ACC112 (cell line): ENCODE measurements around the gene SAMD9.

Experiments
- H2AFZ ChIP-seq: fragments of 200-600 bp; sonication (generic); one replicate; pipeline ENCODE4 v1.6.0; 2017; ENCODE audit warnings: antibody characterized with exemption, low read length; ENCODE audit not compliant: unreplicated experiment
- H3K27ac ChIP-seq: fragments of 200-600 bp; sonication (generic); 2 replicates; pipeline ENCODE4 v1.5.1; 2014; ENCODE audit warnings: low read depth, mild to moderate bottlenecking, antibody characterized with exemption, low read length, moderate library complexity
- H3K27me3 ChIP-seq: fragments of 200-600 bp; sonication (generic); 2 replicates; pipeline ENCODE4 v1.6.1; 2014; ENCODE audit warnings: mild to moderate bottlenecking, antibody characterized with exemption, low read length, moderate library complexity, mixed read lengths; ENCODE audit not compliant: insufficient read depth
- H3K36me3 ChIP-seq: fragments of 200-600 bp; sonication (generic); 2 replicates; pipeline ENCODE4 v1.6.1; 2016; ENCODE audit warnings: mild to moderate bottlenecking, antibody characterized with exemption, low read length, moderate library complexity, mixed read lengths; ENCODE audit not compliant: insufficient read depth
- H3K4me1 ChIP-seq: fragments of 200-600 bp; sonication (generic); one replicate; pipeline ENCODE4 v1.6.1; 2016; ENCODE audit warnings: low read length, mixed read lengths; ENCODE audit not compliant: insufficient read depth, unreplicated experiment, control insufficient read depth
- H3K4me3 ChIP-seq: fragments of 200-600 bp; sonication (generic); 2 replicates; pipeline ENCODE4 v1.5.1; 2014; ENCODE audit warnings: mild to moderate bottlenecking, low read depth, low read length
- H3K79me2 ChIP-seq: fragments of 200-600 bp; sonication (generic); one replicate; pipeline ENCODE4 v1.6.0; 2016; ENCODE audit warnings: low read length; ENCODE audit not compliant: control insufficient read depth, unreplicated experiment, insufficient read depth

Gene SAMD9

DNA sequence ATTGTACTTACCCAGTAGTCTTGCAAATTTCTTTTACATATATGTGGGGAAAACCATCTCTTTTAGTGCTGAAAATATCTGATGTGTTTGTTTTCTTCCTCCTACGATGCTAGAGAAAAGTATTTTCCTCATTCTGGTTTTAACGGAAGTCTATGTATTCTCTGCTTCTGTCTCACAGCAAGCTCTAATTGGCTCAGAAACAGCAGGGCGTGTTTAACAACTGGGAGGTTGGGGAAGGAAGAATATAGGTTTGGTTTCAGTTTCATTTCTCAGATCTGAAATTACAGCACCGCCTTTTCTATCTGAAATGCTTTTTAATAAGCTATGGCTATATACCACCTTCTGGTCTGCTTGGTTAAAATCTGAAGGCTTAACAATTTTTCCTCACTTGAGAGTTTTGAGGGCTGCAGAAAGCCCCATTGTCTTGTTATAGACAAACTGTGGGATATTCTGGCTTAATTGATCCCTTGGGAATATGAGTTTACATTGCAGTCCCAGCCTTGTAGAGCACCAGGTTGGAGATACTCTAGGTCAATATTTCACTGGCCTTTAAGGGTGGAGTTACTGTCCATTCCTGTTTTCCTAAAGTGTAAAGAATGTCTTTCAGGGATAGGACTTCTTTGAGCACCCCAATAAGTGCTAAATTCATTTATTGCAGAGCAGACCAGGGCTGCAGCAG, at the start of gene SAMD9:
Gene SAMD9, minus strand, starts transcription at position 128 of the 679 bp plus-strand sequence. CDS start 11,882 bp downstream, outside the sequence.
- Histone ChIP-seq H3K27ac (peak within 1 kb of the TSS; percentile 87), H3K79me2 (peaks cover 40% of the 10 kb centered on the region), H3K4me3 (peak within 1 kb of the TSS; percentile 83), H3K36me3 (peaks cover 17% of the 10 kb centered on the region), H3K4me1 (peaks cover 10% of the 10 kb centered on the region), H2AFZ (peak within 1 kb of the TSS; percentile 97), H3K27me3 (no peaks in the 10 kb centered on the region)

DNA sequence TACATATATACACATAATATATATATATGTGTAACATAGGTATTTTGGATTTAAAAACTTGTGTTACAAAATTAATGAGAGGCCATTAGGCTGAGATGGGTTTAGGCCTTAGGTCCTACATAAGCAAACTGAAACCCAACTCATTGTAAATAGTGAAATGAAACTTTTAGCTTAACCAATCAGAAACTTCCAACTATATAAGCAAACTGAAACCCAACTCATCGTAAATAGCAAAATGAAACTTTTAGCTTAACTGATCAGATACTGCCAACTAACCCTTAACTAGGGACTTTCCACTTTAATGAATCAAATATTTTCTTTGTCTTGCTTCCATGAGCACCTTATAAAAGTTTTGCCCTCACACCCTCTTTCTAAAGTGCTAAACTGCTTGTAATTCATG, 47.7 kb upstream of the SAMD9 start:
- no peaks in the 10 kb centered on the region for H3K27me3 ChIP-seq
- H2AFZ ChIP-seq, result peak overlapping the region; percentile 85
- no peaks in the 10 kb centered on the region for H3K79me2 ChIP-seq
- no peaks in the 10 kb centered on the region for H3K36me3 ChIP-seq
- H3K27ac ChIP-seq, result peak overlapping the region; percentile 54
- peak overlapping the region; percentile 40; the same call in 1 of the 2 replicates for H3K4me3 ChIP-seq
- H3K4me1 ChIP-seq, result peaks cover 3% of the 10 kb centered on the region

DNA sequence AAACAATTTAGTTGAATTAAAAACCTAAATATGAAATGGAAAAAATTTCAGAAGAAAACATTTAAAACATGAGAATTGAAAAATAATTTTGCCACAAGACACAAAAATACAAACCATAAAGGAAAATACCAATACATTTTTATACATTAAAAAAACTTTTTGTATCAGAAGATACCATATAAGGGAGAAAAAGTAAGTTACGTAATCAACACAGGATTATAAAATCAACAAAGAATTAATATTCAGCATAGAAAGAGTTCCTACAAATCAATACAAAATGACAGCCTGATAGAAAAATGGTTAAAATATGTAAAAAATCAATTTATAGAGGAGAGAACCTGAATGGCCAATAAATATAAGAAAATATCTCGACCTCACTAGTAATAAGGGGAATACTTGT, 47.0 kb upstream of the SAMD9 start:
- Histone ChIP-seq H3K36me3 (no peaks in the 10 kb centered on the region), H2AFZ (peak overlapping the region; percentile 36), H3K4me3 (no peak overlapping the region)

DNA sequence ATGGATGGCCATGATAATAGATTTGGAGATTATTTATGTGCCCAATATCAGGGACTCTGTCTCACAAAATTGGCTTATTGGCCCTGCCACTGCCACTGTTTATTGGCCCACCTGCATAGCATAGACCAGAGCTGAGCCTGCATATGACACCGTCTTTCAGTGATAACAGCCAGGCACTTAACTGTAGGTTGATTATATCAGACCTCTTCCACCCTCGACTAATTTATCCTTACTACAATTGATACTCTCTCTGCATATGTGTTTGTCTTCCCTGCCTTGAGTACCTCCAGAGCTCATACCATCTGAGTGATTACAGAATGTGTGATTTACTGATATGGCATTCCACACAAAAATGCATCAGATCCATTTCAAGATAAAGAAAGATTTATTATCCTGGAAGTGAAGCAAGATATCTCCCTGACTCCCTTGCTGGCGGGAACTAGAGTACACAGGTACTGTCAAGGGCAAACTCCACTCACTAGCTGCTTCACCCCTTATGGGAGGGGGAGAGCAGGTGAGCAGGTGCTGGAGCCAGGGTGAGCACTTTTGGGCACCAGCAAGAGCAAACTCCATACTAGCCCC, 43.5 kb upstream of the SAMD9 start:
- Histone ChIP-seq H3K79me2 (no peaks in the 10 kb centered on the region), H3K4me3 (no peak overlapping the region), H3K27me3 (no peaks in the 10 kb centered on the region), H3K36me3 (0 out of 2 replicates have a peak, but pooled peaks cover 4% of the 10 kb centered on the region), H3K4me1 (peaks cover 3% of the 10 kb centered on the region), H3K27ac (no peak overlapping the region), H2AFZ (no peak overlapping the region)

More for the DNA sequence above, 47.0 kb upstream of the SAMD9 start:
- Histone ChIP-seq H3K27me3 (no peaks in the 10 kb centered on the region), H3K27ac (peak overlapping the region; percentile 54; the same call in 1 of the 2 replicates), H3K4me1 (peaks cover 3% of the 10 kb centered on the region), H3K79me2 (no peaks in the 10 kb centered on the region)

DNA sequence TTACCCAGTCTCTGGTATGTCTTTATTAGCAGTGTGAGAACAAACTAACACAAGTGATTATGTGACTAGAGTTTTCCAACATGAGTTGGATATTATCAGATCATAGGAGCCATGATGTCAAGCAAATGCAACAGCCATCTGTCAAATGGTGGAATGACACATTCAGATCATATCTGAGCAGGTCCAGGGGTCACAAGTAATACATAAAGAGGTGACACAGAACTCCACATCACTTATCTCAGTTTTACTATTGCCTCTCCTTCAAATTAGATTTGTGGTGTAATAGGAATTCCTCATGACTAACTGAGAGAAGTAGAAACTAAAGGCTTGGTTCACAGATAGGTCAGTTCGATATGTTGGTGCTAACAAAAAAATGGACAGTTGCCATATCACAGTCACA, 42.6 kb upstream of the SAMD9 start:
- H3K4me3 ChIP-seq, result no peak overlapping the region
- H3K27me3 ChIP-seq, result no peaks in the 10 kb centered on the region
- H3K27ac ChIP-seq, result no peak overlapping the region
- 0 out of 2 replicates have a peak, but pooled peaks cover 4% of the 10 kb centered on the region for H3K36me3 ChIP-seq
- no peaks in the 10 kb centered on the region for H3K4me1 ChIP-seq
- no peak overlapping the region for H2AFZ ChIP-seq
- no peaks in the 10 kb centered on the region for H3K79me2 ChIP-seq

DNA sequence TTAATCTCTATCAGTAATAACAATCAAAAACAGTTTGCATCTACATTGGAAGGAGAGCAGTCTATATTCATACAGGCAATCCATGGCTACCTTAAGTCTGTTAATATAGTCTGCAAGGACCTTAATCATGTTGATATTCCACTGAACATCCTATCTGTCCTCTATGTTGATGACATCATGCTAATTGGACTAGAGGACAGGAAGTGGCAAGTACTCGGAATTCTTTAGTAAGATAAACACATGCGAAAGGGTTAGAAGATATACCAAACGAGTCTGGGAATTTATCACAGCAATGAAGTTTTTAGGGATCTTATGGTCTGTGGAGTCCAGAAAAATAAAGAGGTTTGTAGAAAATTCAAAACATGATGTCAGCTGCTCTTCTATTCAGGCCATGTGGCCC, 41.7 kb upstream of the SAMD9 start:
- Histone ChIP-seq H3K4me3 (no peak overlapping the region), H2AFZ (no peak overlapping the region), H3K27me3 (no peaks in the 10 kb centered on the region), H3K27ac (no peak overlapping the region), H3K36me3 (0 out of 2 replicates have a peak, but pooled peaks cover 4% of the 10 kb centered on the region), H3K4me1 (no peaks in the 10 kb centered on the region), H3K79me2 (no peaks in the 10 kb centered on the region)

DNA sequence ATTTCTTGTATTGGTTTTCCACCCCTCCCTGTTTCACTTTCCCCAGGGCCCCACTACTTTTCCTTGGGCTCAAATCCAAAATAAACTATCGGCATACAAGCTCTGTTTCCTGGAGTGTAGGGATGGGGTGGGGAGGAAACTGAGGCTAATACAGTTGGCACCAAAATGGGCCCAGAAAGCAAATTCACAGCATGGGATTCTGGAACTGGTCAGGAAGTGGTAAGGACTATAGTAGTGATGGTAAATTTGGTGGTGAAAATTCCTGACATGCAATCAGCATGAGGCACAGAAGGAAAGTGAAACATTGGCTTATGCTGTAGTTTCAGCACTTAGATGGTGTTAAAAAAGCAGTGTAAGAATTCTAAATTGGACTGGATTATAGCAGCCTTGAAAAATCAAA, 39.1 kb upstream of the SAMD9 start:
- peak overlapping the region; percentile 45; the same call in 1 of the 2 replicates for H3K4me3 ChIP-seq
- no peaks in the 10 kb centered on the region for H3K27me3 ChIP-seq
- H2AFZ ChIP-seq, result peak overlapping the region; percentile 60
- H3K36me3 ChIP-seq, result 0 out of 2 replicates have a peak, but pooled peaks cover 4% of the 10 kb centered on the region
- peak overlapping the region; percentile 37 for H3K27ac ChIP-seq
- H3K79me2 ChIP-seq, result no peaks in the 10 kb centered on the region
- H3K4me1 ChIP-seq, result no peaks in the 10 kb centered on the region

DNA sequence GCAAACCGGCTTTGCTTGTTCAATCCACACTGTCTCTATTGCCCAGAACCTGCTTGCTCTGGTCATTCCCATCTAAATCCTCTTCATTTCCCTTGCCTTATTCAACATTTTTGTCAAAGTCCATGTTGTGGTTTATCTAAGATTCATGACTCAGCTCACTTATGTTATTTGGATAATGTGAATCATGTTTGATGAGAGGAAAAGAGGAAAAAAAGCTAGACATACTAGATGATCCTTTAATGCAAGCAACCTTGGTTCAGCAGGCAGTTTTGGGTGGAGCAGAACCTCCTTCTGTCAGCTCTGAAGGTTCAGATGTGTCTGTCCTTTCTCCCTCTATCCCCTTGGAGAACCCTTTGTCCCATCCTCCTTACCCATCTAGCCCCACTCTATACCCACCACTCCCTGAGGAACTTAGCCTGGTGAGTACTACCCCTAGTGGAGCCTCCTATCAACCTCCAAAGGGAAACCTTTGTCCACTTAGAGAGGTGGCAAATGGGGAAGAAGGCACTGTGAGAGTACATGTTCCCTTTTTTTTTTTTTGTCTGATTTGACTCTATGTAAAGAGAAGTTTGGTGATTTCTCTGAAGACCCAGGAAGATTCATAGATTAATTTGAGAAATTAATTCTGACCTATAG, 32.5 kb upstream of the SAMD9 start:
- H3K36me3 ChIP-seq, result no peaks in the 10 kb centered on the region; the same call in 1 of the 2 replicates
- no peak overlapping the region for H3K4me3 ChIP-seq
- H3K27ac ChIP-seq, result peak overlapping the region; percentile 30; the same call in 1 of the 2 replicates
- peaks cover 32% of the 10 kb centered on the region for H3K79me2 ChIP-seq
- H3K27me3 ChIP-seq, result no peaks in the 10 kb centered on the region
- H2AFZ ChIP-seq, result peak overlapping the region; percentile 20
- H3K4me1 ChIP-seq, result peaks cover 24% of the 10 kb centered on the region

DNA sequence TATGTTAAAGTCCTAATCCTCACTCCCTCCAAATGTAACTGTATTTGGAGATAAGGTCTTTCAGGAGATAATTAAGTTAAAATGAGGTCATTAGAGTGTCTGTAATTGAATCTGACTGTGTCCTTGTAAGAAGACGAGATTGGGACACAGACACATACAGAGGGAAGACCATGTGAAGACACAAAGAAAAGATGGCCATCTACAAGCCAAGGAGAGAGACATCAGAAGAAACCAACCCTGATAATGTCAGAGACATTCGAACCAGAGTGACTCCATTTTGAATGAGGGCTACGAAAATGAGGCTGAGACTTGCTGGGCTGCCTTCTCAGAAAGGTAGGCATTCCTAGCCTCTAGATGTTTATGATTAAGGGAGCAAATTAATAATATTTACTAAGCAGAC, 30.9 kb upstream of the SAMD9 start:
- Histone ChIP-seq H3K36me3 (peaks cover 15% of the 10 kb centered on the region), H2AFZ (peak overlapping the region; percentile 100), H3K4me3 (peak overlapping the region; percentile 84), H3K27ac (peak overlapping the region; percentile 71), H3K27me3 (no peaks in the 10 kb centered on the region), H3K4me1 (peaks cover 24% of the 10 kb centered on the region), H3K79me2 (peaks cover 32% of the 10 kb centered on the region)

DNA sequence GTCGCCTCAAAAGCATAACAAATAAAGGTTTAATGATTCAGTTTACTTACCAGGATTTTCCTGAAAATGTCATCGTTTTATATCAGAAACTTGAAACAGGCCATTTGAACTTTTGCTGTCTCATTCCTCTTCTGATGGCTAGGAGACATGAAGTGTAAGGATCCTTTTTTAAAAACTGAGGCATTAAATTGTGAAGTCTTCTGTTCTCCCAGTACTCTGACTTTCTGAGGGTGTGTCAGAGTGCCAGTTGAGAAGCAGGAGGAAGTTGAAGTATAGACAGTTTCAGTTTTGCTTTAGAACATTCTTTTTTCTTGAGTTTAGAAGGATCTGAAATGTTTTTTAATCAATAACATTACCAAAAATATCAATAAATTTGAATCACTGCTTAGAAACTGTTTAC, 30.4 kb upstream of the SAMD9 start, which contains the start of gene SAMD9L:
Gene SAMD9L, minus strand, starts transcription at position 242 of the 400 bp plus-strand sequence. CDS start 12,414 bp downstream, outside the sequence.
- H3K27ac ChIP-seq, result peak within 1 kb of the TSS; percentile 71
- H3K4me3 ChIP-seq, result peak within 1 kb of the TSS; percentile 84
- peak within 1 kb of the TSS; percentile 100 for H2AFZ ChIP-seq

More for the DNA sequence above, 30.4 kb upstream of the SAMD9 start, which contains the start of gene SAMD9L:
- Histone ChIP-seq H3K4me1 (peaks cover 24% of the 10 kb centered on the region), H3K36me3 (peaks cover 21% of the 10 kb centered on the region), H3K79me2 (peaks cover 32% of the 10 kb centered on the region), H3K27me3 (no peaks in the 10 kb centered on the region)
